Trophoblast cell (in vitro differentiated cells and primary cell): ENCODE results near the gene NUDC. TPM values are rescaled to one million over a fixed set of nuclear protein-coding genes. Genes with fewer than 3 reads are reported as not detected.
"Not testable (repeated sequence)": the region's sequence is repeated elsewhere in the genome, so short reads cannot be mapped to it uniquely, and the experiment has no call there.

Source experiments
- DNase-seq, 2 donors: peaks; one replicate each; pipeline ENCODE4 v3.0.0-alpha.2; 2016
- H2AFZ ChIP-seq: 2 replicates; pipeline ENCODE4 v1.6.1; 2013; ENCODE audit warnings: low read length, moderate library complexity, mild to moderate bottlenecking; ENCODE audit not compliant: insufficient read depth, poor library complexity
- H2AK5ac ChIP-seq: 2 replicates; pipeline ENCODE4 v1.6.1; 2013; ENCODE audit warnings: mild to moderate bottlenecking, low read length
- H2BK120ac ChIP-seq: 2 replicates; pipeline ENCODE4 v1.6.1; 2013; ENCODE audit warnings: low read length, mild to moderate bottlenecking, moderate library complexity; ENCODE audit not compliant: insufficient read depth, poor library complexity
- H2BK12ac ChIP-seq: 2 replicates; pipeline ENCODE4 v1.6.1; 2013; ENCODE audit warnings: mild to moderate bottlenecking, low read length, moderate library complexity
- H2BK5ac ChIP-seq: 2 replicates; pipeline ENCODE4 v1.6.1; 2013; ENCODE audit warnings: low read length, low read depth, moderate library complexity, mild to moderate bottlenecking; ENCODE audit not compliant: poor library complexity
- H3K14ac ChIP-seq: 2 replicates; pipeline ENCODE4 v1.6.1; 2013; ENCODE audit warnings: mild to moderate bottlenecking, low read length
- H3K18ac ChIP-seq: 2 replicates; pipeline ENCODE4 v1.6.1; 2013; ENCODE audit warnings: mild to moderate bottlenecking, low read length
- H3K23ac ChIP-seq: 2 replicates; pipeline ENCODE4 v1.6.1; 2013; ENCODE audit warnings: low read length
- H3K27ac ChIP-seq: 2 replicates; pipeline ENCODE4 v1.5.1; 2013; ENCODE audit warnings: low read depth, mild to moderate bottlenecking, inconsistent platforms, low read length, moderate library complexity
- H3K27me3 ChIP-seq: 2 replicates; pipeline ENCODE4 v1.6.1; 2013; ENCODE audit warnings: inconsistent platforms, mild to moderate bottlenecking, low read length, moderate library complexity; ENCODE audit not compliant: insufficient read depth
- H3K36me3 ChIP-seq, 2 experiments: 1 replicate in 1 of 2; 2 replicates in 1 of 2; pipeline ENCODE4 v1.6.1; 2013; ENCODE audit warnings: low read length in 2 of 2, mild to moderate bottlenecking in 2 of 2, moderate library complexity in 1 of 2; ENCODE audit not compliant: insufficient read depth in 2 of 2, control insufficient read depth in 1 of 2
- H3K4ac ChIP-seq: 2 replicates; pipeline ENCODE4 v1.6.1; 2013; ENCODE audit warnings: low read depth, mild to moderate bottlenecking, low read length, moderate library complexity
- H3K4me1 ChIP-seq, 2 experiments: 1 replicate in 1 of 2; 2 replicates in 1 of 2; pipeline ENCODE4 v1.6.1; 2013; ENCODE audit warnings: low read length in 2 of 2, mild to moderate bottlenecking in 2 of 2, moderate library complexity in 1 of 2; ENCODE audit not compliant: insufficient read depth in 2 of 2, control insufficient read depth in 1 of 2
- H3K4me2 ChIP-seq: 2 replicates; pipeline ENCODE4 v1.6.1; 2013; ENCODE audit warnings: inconsistent platforms, mild to moderate bottlenecking, low read length, moderate library complexity
- H3K4me3 ChIP-seq: 2 replicates; pipeline ENCODE4 v1.5.1; 2013; ENCODE audit warnings: mild to moderate bottlenecking, low read depth, low read length, inconsistent platforms
- H3K79me1 ChIP-seq: one replicate; pipeline ENCODE4 v1.6.1; 2013; ENCODE audit warnings: low read length
- H3K79me2 ChIP-seq: 2 replicates; pipeline ENCODE4 v1.6.1; 2013; ENCODE audit warnings: low read length, mild to moderate bottlenecking; ENCODE audit not compliant: control insufficient read depth, insufficient read depth, poor library complexity
- H3K9ac ChIP-seq: 2 replicates; pipeline ENCODE4 v1.6.1; 2013; ENCODE audit warnings: mild to moderate bottlenecking, low read length
- H3K9me3 ChIP-seq: 2 replicates; pipeline ENCODE4 v1.6.1; 2013; ENCODE audit warnings: low read depth, mild to moderate bottlenecking, control low read depth, inconsistent platforms, low read length; ENCODE audit not compliant: insufficient read depth
- H4K12ac ChIP-seq: 2 replicates; pipeline ENCODE4 v1.6.1; 2013; ENCODE audit warnings: low read depth, mild to moderate bottlenecking, low read length, moderate library complexity
- H4K8ac ChIP-seq: 2 replicates; pipeline ENCODE4 v1.6.1; 2013; ENCODE audit warnings: low read depth, mild to moderate bottlenecking, low read length, moderate library complexity
- H4K91ac ChIP-seq: one replicate; pipeline ENCODE4 v1.6.1; 2013; ENCODE audit warnings: low read depth, mild to moderate bottlenecking, low read length, moderate library complexity
- WGBS: extraction: QIAGEN DNeasy Blood & Tissue Kit; methylation state at CpG from one replicate; pipeline ENCODE4 v1.1.7; 2013; ENCODE audit warnings: missing lambda C conversion rate; ENCODE audit not compliant: insufficient read length, insufficient coverage; ENCODE audit errors: extremely low coverage; 5-methylcytosine and 5-hydroxymethylcytosine counted together
- polyA plus RNA-seq: library from polyadenylated mRNA; stranded (reverse); fragments of 200-250 nt; gene quantifications from 2 replicates; pipeline ENCODE4 v1.2.3, GENCODE V29; 2013

The NUDC gene
- 61.4 and 64.4 TPM in 2 replicates for polyA plus RNA-seq

- no CpG with 5 or more reads among the region's 83 CpGs for WGBS
- no peak within 1 kb of the TSS for H2BK12ac ChIP-seq
- H3K23ac ChIP-seq, result no peak within 1 kb of the TSS
- peak within 1 kb of the TSS; percentile 84 for H3K4me2 ChIP-seq
- H4K91ac ChIP-seq, result peak within 1 kb of the TSS; percentile 83
- H3K18ac ChIP-seq, result peak within 1 kb of the TSS; percentile 87
- DNase-seq, result peak; percentile 99
- H2AFZ ChIP-seq, result peak within 1 kb of the TSS; percentile 81
- H3K4me1 ChIP-seq, result peaks cover 5 to 10% of the 10 kb centered on the region in 2 experiments
- peak within 1 kb of the TSS; percentile 93 for H3K14ac ChIP-seq
- H2AK5ac ChIP-seq, result peak within 1 kb of the TSS; percentile 45
- H2BK5ac ChIP-seq, result peak within 1 kb of the TSS; percentile 33
- H3K79me2 ChIP-seq, result peaks cover 10% of the 10 kb centered on the region
- peak within 1 kb of the TSS; percentile 93 for H3K4me3 ChIP-seq
- peak within 1 kb of the TSS; percentile 49 for H2BK120ac ChIP-seq
- H3K79me1 ChIP-seq, result peaks cover 5% of the 10 kb centered on the region
- peak within 1 kb of the TSS; percentile 81 for H4K12ac ChIP-seq
- H3K9ac ChIP-seq, result peak within 1 kb of the TSS; percentile 77
- peak within 1 kb of the TSS; percentile 63 for H3K27ac ChIP-seq
- H3K4ac ChIP-seq, result peak within 1 kb of the TSS; percentile 54
- H4K8ac ChIP-seq, result peak within 1 kb of the TSS; percentile 93
- H3K27me3 ChIP-seq, result no peaks in the 10 kb centered on the region
- peaks cover 8 to 22% of the 10 kb centered on the region in 2 experiments for H3K36me3 ChIP-seq
- H3K9me3 ChIP-seq, result no peaks in the 10 kb centered on the region
Observed at GRCh38 chr1:26921540-26922430, at the start of gene NUDC. TSS of gene NUDC (plus strand) at chr1:26921743. CDS start at chr1:26921849, 106 bp downstream.

- peak overlapping the region; percentile 70 for H2BK12ac ChIP-seq
- not testable (repeated sequence) for DNase-seq, H4K8ac ChIP-seq, H3K23ac ChIP-seq, H2BK5ac ChIP-seq, H3K79me2 ChIP-seq, H2AK5ac ChIP-seq, H3K9ac ChIP-seq, H3K4me3 ChIP-seq, H3K27ac ChIP-seq, H3K9me3 ChIP-seq, H2AFZ ChIP-seq, H4K91ac ChIP-seq, H3K4me2 ChIP-seq, H3K79me1 ChIP-seq, H4K12ac ChIP-seq, H3K18ac ChIP-seq, H3K27me3 ChIP-seq, H3K4ac ChIP-seq, H3K14ac ChIP-seq
- H3K36me3 ChIP-seq, result peaks cover 5 to 10% of the 10 kb centered on the region in 2 experiments
- WGBS, result no CpG with 5 or more reads among the region's 2 CpGs
- H2BK120ac ChIP-seq, result peak overlapping the region; percentile 46
- H3K4me1 ChIP-seq, result peaks cover 5 to 15% of the 10 kb centered on the region in 2 experiments
Observed at GRCh38 chr1:26873097-26873496, 48.4 kb upstream of the NUDC start.

GRCh38 chr1:26874896-26875295, 46.6 kb upstream of the NUDC start:
- H3K14ac ChIP-seq, result no peak overlapping the region
- no peaks in the 10 kb centered on the region for H3K9me3 ChIP-seq
- H3K4me2 ChIP-seq, result no peak overlapping the region
- H2BK12ac ChIP-seq, result no peak overlapping the region
- H3K27ac ChIP-seq, result peak overlapping the region; percentile 41
- H3K79me1 ChIP-seq, result peaks cover 4% of the 10 kb centered on the region
- peak overlapping the region; percentile 18 for H4K8ac ChIP-seq
- H3K23ac ChIP-seq, result no peak overlapping the region
- H2AK5ac ChIP-seq, result peak overlapping the region; percentile 4
- H2AFZ ChIP-seq, result no peak overlapping the region
- peak overlapping the region; percentile 10 for H2BK5ac ChIP-seq
- no peaks in the 10 kb centered on the region for H3K27me3 ChIP-seq
- H2BK120ac ChIP-seq, result peak overlapping the region; percentile 18
- no peak for DNase-seq
- peak overlapping the region; percentile 21 for H4K91ac ChIP-seq
- H3K4ac ChIP-seq, result peak overlapping the region; percentile 15
- no peak overlapping the region for H4K12ac ChIP-seq
- peaks cover 2 to 12% of the 10 kb centered on the region in 2 experiments for H3K4me1 ChIP-seq
- no peak overlapping the region for H3K18ac ChIP-seq
- no peak overlapping the region for H3K9ac ChIP-seq
- no peak overlapping the region for H3K4me3 ChIP-seq
- peaks cover 12 to 24% of the 10 kb centered on the region in 2 experiments for H3K36me3 ChIP-seq
- no peaks in the 10 kb centered on the region for H3K79me2 ChIP-seq
- WGBS, result no CpG with 5 or more reads among the region's 4 CpGs

GRCh38 chr1:26877326-26877725, 44.2 kb upstream of the NUDC start:
- no peak for DNase-seq
- H3K4me2 ChIP-seq, result no peak overlapping the region
- no CpG with 5 or more reads among the region's 2 CpGs for WGBS
- no peak overlapping the region for H2BK120ac ChIP-seq
- H2BK12ac ChIP-seq, result no peak overlapping the region
- H3K79me2 ChIP-seq, result no peaks in the 10 kb centered on the region
- no peak overlapping the region for H3K4me3 ChIP-seq
- H3K14ac ChIP-seq, result no peak overlapping the region
- H3K4me1 ChIP-seq, result peaks cover 2 to 9% of the 10 kb centered on the region in 2 experiments
- no peak overlapping the region for H3K9ac ChIP-seq
- no peaks in the 10 kb centered on the region for H3K27me3 ChIP-seq
- H3K9me3 ChIP-seq, result no peaks in the 10 kb centered on the region
- peaks cover 4% of the 10 kb centered on the region for H3K79me1 ChIP-seq
- H4K12ac ChIP-seq, result no peak overlapping the region
- no peak overlapping the region for H3K27ac ChIP-seq
- H3K18ac ChIP-seq, result no peak overlapping the region
- H2AK5ac ChIP-seq, result no peak overlapping the region
- H4K91ac ChIP-seq, result no peak overlapping the region
- H3K4ac ChIP-seq, result no peak overlapping the region
- no peak overlapping the region for H2BK5ac ChIP-seq
- peaks cover 22 to 42% of the 10 kb centered on the region in 2 experiments for H3K36me3 ChIP-seq
- H2AFZ ChIP-seq, result no peak overlapping the region
- no peak overlapping the region for H4K8ac ChIP-seq
- H3K23ac ChIP-seq, result no peak overlapping the region
